Muscle layer of duodenum (tissue), 2 donors: ENCODE data around the gene MLLT10.

ENCODE experiments used
- H3K27ac ChIP-seq: one replicate; pipeline ENCODE4 v1.7.0; 2013; ENCODE audit warnings: mild to moderate bottlenecking, low read length
- H3K27me3 ChIP-seq: one replicate; pipeline ENCODE4 v1.7.0; 2013; ENCODE audit warnings: low read depth, mild to moderate bottlenecking, control low read depth, low read length
- H3K36me3 ChIP-seq, 2 donors: one replicate each; pipeline ENCODE4 v1.7.0; 2013; ENCODE audit warnings: low read length in 2 of 2, control low read depth in 1 of 2, mild to moderate bottlenecking in 1 of 2; ENCODE audit not compliant: insufficient read depth in 2 of 2, control insufficient read depth in 1 of 2
- H3K4me1 ChIP-seq, 2 donors: one replicate each; pipeline ENCODE4 v1.7.0; 2013; ENCODE audit warnings: low read length in 2 of 2, mild to moderate bottlenecking in 2 of 2, control low read depth in 1 of 2, moderate library complexity in 1 of 2; ENCODE audit not compliant: insufficient read depth in 2 of 2, control insufficient read depth in 1 of 2
- H3K4me3 ChIP-seq, 2 donors: one replicate each; pipeline ENCODE4 v1.7.0; 2013; ENCODE audit warnings: low read length in 2 of 2, low read depth in 1 of 2, mild to moderate bottlenecking in 1 of 2
- H3K9me3 ChIP-seq, 2 donors: one replicate each; pipeline ENCODE4 v1.7.0; 2013; ENCODE audit warnings: low read length in 2 of 2, control low read depth in 1 of 2, mild to moderate bottlenecking in 1 of 2; ENCODE audit not compliant: control insufficient read depth in 1 of 2
- donor health status: healthy.

Gene MLLT10

DNA sequence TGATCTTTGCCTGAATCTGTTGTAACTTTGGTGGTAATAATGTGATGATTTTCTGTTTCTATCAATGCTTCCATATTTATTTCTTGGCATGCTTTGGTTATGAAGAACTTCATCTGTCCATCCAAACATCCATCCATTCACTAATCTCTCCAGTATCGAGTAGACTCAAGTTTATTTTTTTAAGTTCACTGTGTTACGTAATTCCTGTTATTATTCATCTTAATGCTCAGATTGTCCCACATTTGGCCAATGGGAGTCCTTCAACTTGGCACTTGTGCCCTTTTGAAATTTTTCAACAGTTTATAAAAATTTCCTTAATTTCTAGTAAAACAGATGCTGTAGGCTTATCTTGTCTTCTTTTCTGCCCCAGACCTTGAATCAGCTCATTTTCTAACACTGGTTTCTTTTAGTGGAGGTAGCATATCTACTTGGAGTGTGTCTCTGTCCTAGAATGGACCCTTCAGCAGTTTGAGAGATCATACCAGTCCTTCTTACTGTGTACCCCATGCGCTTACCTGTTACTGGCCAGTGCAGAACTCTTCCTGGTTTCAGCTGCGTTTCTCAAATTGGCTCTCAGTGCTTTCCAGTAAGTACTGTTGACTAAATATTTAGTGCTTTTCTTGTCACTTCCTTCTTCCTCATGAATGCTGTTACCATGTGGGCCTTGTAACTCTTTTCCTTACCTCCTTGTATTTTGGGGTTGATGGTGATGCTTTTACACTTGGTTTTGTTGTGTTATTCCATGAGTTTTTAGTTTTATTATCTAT lies 100.8 kb downstream of the MLLT10 start:
- peaks cover 0 to 13% of the 10 kb centered on the region in 2 donors for H3K36me3 ChIP-seq

DNA sequence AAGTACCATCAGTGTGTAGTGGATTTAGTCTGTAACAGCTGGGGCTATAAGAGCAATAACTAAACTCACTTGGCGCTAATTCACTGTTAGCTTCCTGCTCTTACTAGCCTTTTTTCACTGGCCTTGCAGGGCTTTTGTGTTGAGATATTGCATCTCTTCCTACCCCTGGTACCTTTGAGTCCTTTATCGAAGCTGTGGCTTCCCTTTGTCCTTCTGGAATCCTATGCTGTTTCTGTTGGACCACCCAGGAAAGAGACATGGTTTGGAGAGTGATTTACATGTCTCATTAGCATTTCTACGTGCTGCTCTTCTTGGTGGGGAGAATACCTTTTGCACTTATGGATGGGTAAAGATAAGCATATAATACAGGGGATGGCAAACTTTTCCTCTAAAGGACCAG lies 103.8 kb downstream of the MLLT10 start:
- no peaks in the 10 kb centered on the region for H3K4me1 ChIP-seq
- no peaks in the 10 kb centered on the region for H3K27me3 ChIP-seq
- no peak overlapping the region for H3K4me3 ChIP-seq
- H3K27ac ChIP-seq, result no peak overlapping the region
- peaks cover 0 to 8% of the 10 kb centered on the region in 2 donors for H3K36me3 ChIP-seq
- no peaks in the 10 kb centered on the region for H3K9me3 ChIP-seq

More for the DNA sequence above, 100.8 kb downstream of the MLLT10 start:
- H3K4me1 ChIP-seq, result no peaks in the 10 kb centered on the region
- no peaks in the 10 kb centered on the region for H3K27me3 ChIP-seq
- no peak overlapping the region for H3K27ac ChIP-seq
- H3K4me3 ChIP-seq, result no peak overlapping the region
- H3K9me3 ChIP-seq, result no peaks in the 10 kb centered on the region

DNA sequence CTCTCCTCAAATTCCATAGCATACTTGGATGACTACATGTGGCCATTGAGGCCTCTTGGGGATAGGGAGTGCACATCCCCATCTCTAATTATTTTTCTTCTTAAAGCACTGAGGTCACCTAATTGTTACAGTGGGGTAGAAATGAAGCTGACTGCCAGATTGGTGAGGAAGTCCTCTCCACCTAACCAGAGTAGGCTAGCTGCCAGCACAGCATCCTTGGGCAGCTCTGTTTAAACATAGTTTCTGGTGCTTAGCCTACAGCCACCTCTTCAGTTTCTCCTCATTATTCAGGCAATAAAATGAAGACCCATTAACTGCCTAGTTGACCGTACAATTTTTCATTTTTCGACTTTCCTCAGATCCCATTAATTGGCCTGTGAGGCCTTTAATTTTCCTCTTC lies 104.6 kb downstream of the MLLT10 start:
- Histone ChIP-seq H3K9me3 (no peaks in the 10 kb centered on the region), H3K27me3 (no peaks in the 10 kb centered on the region), H3K4me3 (no peak overlapping the region), H3K27ac (no peak overlapping the region), H3K36me3 (peaks cover 0 to 8% of the 10 kb centered on the region in 2 donors), H3K4me1 (peaks cover 0 to 3% of the 10 kb centered on the region in 2 donors)

- Histone ChIP-seq H3K27ac (no peak overlapping the region), H3K36me3 (peaks cover 4 to 10% of the 10 kb centered on the region in 2 donors), H3K4me1 (peaks cover 0 to 3% of the 10 kb centered on the region in 2 donors), H3K4me3 (no peak overlapping the region), H3K27me3 (no peaks in the 10 kb centered on the region), H3K9me3 (no peaks in the 10 kb centered on the region)
Observed at GRCh38 chr10:21648040-21648439, 114.0 kb downstream of the MLLT10 start.

- H3K36me3 ChIP-seq, result peaks cover 4 to 10% of the 10 kb centered on the region in 2 donors
Observed at GRCh38 chr10:21649454-21649872, 115.4 kb downstream of the MLLT10 start.

GRCh38 chr10:21650353-21650752 lies 116.3 kb downstream of the MLLT10 start:
- Histone ChIP-seq H3K27me3 (no peaks in the 10 kb centered on the region), H3K4me1 (no peaks in the 10 kb centered on the region), H3K4me3 (no peak overlapping the region), H3K9me3 (no peaks in the 10 kb centered on the region), H3K27ac (no peak overlapping the region), H3K36me3 (peaks cover 4 to 10% of the 10 kb centered on the region in 2 donors)

More at GRCh38 chr10:21649454-21649872, 115.4 kb downstream of the MLLT10 start:
- no peaks in the 10 kb centered on the region for H3K27me3 ChIP-seq
- no peak overlapping the region for H3K4me3 ChIP-seq
- H3K27ac ChIP-seq, result no peak overlapping the region
- H3K4me1 ChIP-seq, result no peaks in the 10 kb centered on the region
- H3K9me3 ChIP-seq, result no peaks in the 10 kb centered on the region

GRCh38 chr10:21655236-21655635 lies 121.2 kb downstream of the MLLT10 start:
- peaks cover 4 to 6% of the 10 kb centered on the region in 2 donors for H3K36me3 ChIP-seq
- H3K9me3 ChIP-seq, result no peaks in the 10 kb centered on the region
- H3K27ac ChIP-seq, result no peak overlapping the region
- no peaks in the 10 kb centered on the region for H3K4me1 ChIP-seq
- no peaks in the 10 kb centered on the region for H3K27me3 ChIP-seq
- no peak overlapping the region for H3K4me3 ChIP-seq

GRCh38 chr10:21655687-21656086 lies 121.7 kb downstream of the MLLT10 start:
- Histone ChIP-seq H3K27me3 (no peaks in the 10 kb centered on the region), H3K36me3 (peaks cover 4 to 6% of the 10 kb centered on the region in 2 donors), H3K9me3 (no peaks in the 10 kb centered on the region), H3K4me3 (no peak overlapping the region), H3K4me1 (no peaks in the 10 kb centered on the region), H3K27ac (no peak overlapping the region)

GRCh38 chr10:21661087-21661486 lies 127.1 kb downstream of the MLLT10 start:
- Histone ChIP-seq H3K4me3 (no peak overlapping the region), H3K27ac (no peak overlapping the region), H3K9me3 (no peaks in the 10 kb centered on the region), H3K36me3 (no peaks in the 10 kb centered on the region), H3K27me3 (no peaks in the 10 kb centered on the region), H3K4me1 (peaks cover 0 to 9% of the 10 kb centered on the region in 2 donors)

DNA sequence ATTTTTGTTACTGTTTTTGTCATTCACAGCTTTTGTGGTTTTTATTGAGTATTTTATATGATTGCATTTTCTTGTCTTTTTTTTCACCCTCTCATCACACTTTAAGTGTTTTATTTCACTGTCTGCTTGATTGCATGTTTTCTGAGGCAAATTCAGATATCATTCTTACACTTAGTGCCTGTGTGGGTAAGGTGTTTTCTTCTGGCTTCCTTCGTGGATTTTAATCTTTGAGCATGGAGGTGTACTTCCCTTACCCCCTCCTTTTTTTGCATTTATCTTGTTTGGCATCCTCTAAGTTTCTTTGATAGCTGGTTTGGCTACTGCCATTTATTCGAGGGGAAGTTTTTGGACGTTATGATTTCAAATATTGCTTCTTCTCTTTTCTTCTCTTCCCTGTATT lies 127.9 kb downstream of the MLLT10 start:
- H3K27me3 ChIP-seq, result no peaks in the 10 kb centered on the region
- no peak overlapping the region for H3K27ac ChIP-seq
- peaks cover 0 to 9% of the 10 kb centered on the region in 2 donors for H3K4me1 ChIP-seq

DNA sequence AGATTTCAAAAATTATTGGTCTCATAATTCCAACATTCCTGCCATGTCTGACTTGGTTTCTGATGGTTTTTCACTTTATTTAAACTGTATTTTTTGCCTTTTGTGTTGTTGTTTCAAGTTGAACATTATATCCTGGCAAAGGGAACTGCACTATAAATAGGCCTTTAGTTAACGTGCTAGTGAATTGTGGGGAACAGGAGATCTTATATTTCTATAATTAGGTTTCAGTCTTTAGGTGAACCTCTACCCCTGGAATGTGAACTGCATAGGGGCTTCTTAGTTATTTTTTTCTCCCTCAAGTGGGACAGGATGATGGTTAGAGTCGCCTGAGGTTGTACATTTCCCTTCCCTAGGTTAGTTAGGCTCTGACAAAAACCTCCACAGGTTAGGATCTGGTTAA lies 128.6 kb downstream of the MLLT10 start:
- Histone ChIP-seq H3K4me1 (peaks cover 0 to 9% of the 10 kb centered on the region in 2 donors), H3K9me3 (no peaks in the 10 kb centered on the region), H3K36me3 (no peaks in the 10 kb centered on the region), H3K27me3 (no peaks in the 10 kb centered on the region), H3K27ac (no peak overlapping the region), H3K4me3 (no peak overlapping the region)

More for the DNA sequence above, 127.9 kb downstream of the MLLT10 start:
- no peaks in the 10 kb centered on the region for H3K9me3 ChIP-seq
- H3K4me3 ChIP-seq, result no peak overlapping the region
- H3K36me3 ChIP-seq, result no peaks in the 10 kb centered on the region

DNA sequence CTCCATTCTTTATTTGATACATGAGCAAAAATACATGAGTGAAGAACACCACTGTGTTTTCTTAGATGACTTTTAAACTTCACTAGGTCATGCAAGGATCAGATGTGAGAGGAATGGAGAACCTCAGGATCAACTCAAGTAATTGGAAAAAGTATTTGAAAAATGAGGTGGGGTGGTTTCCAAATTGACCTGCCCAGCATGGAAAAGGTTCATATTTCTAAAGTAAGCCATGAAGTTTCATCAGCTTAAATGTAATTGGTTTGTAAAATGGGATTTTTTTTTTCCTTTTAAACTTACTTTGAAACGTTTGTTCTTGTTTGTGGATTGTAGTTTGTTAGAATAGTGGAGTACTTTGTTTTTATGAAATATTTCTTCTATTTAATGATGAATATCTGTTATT lies 134.8 kb downstream of the MLLT10 start:
- peaks cover 0 to 3% of the 10 kb centered on the region in 2 donors for H3K4me1 ChIP-seq
- peaks cover 0 to 6% of the 10 kb centered on the region in 2 donors for H3K36me3 ChIP-seq
- no peaks in the 10 kb centered on the region for H3K27me3 ChIP-seq
- H3K9me3 ChIP-seq, result no peaks in the 10 kb centered on the region
- H3K27ac ChIP-seq, result no peak overlapping the region
- no peak overlapping the region for H3K4me3 ChIP-seq
